Measurements from ENCODE around the gene SBF1.

The SBF1 gene

GRCh38 chr22:50504369-50505211 is 29.8 kb upstream of the SBF1 start:
- Histone ChIP-seq H3K18ac (ENCODE audit: low read length) (no peak overlapping the region), H3K27ac (ENCODE audit: low read depth, low read length) (no peak overlapping the region), H3K79me2 (ENCODE audit: control insufficient read depth, insufficient read depth, low read length) (peaks cover 15% of the 10 kb centered on the region), H3K56ac (ENCODE audit: low read length) (no peak overlapping the region), H4K5ac (ENCODE audit: low read length) (no peak overlapping the region), H2BK5ac (ENCODE audit: low read length) (no peak overlapping the region), H4K8ac (ENCODE audit: low read depth, low read length) (no peak overlapping the region), H3K9ac (ENCODE audit: low read length) (no peak overlapping the region), H3K4me3 (ENCODE audit: low read length) (no peak overlapping the region), H3K4me2 (ENCODE audit: low read length) (no peak overlapping the region), H3K4ac (ENCODE audit: low read depth, low read length) (no peak overlapping the region), H3K27me3 (ENCODE audit: insufficient read depth, low read length, poor library complexity) (no peaks in the 10 kb centered on the region), H3K4me1 (ENCODE audit: control insufficient read depth, low read depth, low read length) (no peaks in the 10 kb centered on the region), H3K79me1 (ENCODE audit: low read length) (peaks cover 8% of the 10 kb centered on the region), H2BK120ac (ENCODE audit: low read depth, low read length) (no peak overlapping the region), H2BK15ac (replicated peaks; ENCODE audit: low read depth) (no peak overlapping the region), H3K36me3 (ENCODE audit: control insufficient read depth, insufficient read depth, low read length) (peaks cover 2% of the 10 kb centered on the region), H2AK5ac (ENCODE audit: low read length) (no peak overlapping the region), H3K23ac (ENCODE audit: low read length) (no peak overlapping the region)
- DNase-seq: no peak
- no CpG with 5 or more reads among the region's 44 CpGs for WGBS (ENCODE audit: extremely low coverage, insufficient coverage, low lambda C conversion rate)

GRCh38 chr22:50503475-50504145 is 28.8 kb upstream of the SBF1 start:
- Histone ChIP-seq H2BK15ac (replicated peaks; ENCODE audit: low read depth) (no peak overlapping the region), H3K56ac (ENCODE audit: low read length) (no peak overlapping the region), H3K18ac (ENCODE audit: low read length) (no peak overlapping the region), H2AK5ac (ENCODE audit: low read length) (no peak overlapping the region), H3K4me3 (ENCODE audit: low read length) (no peak overlapping the region), H3K4ac (ENCODE audit: low read depth, low read length) (no peak overlapping the region), H3K23ac (ENCODE audit: low read length) (no peak overlapping the region), H3K27me3 (ENCODE audit: insufficient read depth, low read length, poor library complexity) (no peaks in the 10 kb centered on the region), H3K36me3 (ENCODE audit: control insufficient read depth, insufficient read depth, low read length) (peaks cover 2% of the 10 kb centered on the region), H3K79me1 (ENCODE audit: low read length) (peaks cover 6% of the 10 kb centered on the region), H3K79me2 (ENCODE audit: control insufficient read depth, insufficient read depth, low read length) (peaks cover 6% of the 10 kb centered on the region), H2BK5ac (ENCODE audit: low read length) (no peak overlapping the region), H4K5ac (ENCODE audit: low read length) (no peak overlapping the region), H3K9ac (ENCODE audit: low read length) (no peak overlapping the region), H3K27ac (ENCODE audit: low read depth, low read length) (no peak overlapping the region), H3K4me2 (ENCODE audit: low read length) (no peak overlapping the region), H2BK120ac (ENCODE audit: low read depth, low read length) (no peak overlapping the region), H3K4me1 (ENCODE audit: control insufficient read depth, low read depth, low read length) (no peaks in the 10 kb centered on the region), H4K8ac (ENCODE audit: low read depth, low read length) (no peak overlapping the region)
- no peak for DNase-seq
- no CpG with 5 or more reads among the region's 26 CpGs for WGBS (ENCODE audit: extremely low coverage, insufficient coverage, low lambda C conversion rate)

- Histone ChIP-seq H2AK5ac (ENCODE audit: low read length) (no peak overlapping the region), H3K4me3 (ENCODE audit: low read length) (no peak overlapping the region), H3K27ac (ENCODE audit: low read depth, low read length) (no peak overlapping the region), H3K18ac (ENCODE audit: low read length) (no peak overlapping the region), H3K4me1 (ENCODE audit: control insufficient read depth, low read depth, low read length) (no peaks in the 10 kb centered on the region), H3K79me1 (ENCODE audit: low read length) (peaks cover 6% of the 10 kb centered on the region), H2BK120ac (ENCODE audit: low read depth, low read length) (no peak overlapping the region), H3K4me2 (ENCODE audit: low read length) (no peak overlapping the region), H3K9ac (ENCODE audit: low read length) (no peak overlapping the region), H4K5ac (ENCODE audit: low read length) (no peak overlapping the region), H3K4ac (ENCODE audit: low read depth, low read length) (no peak overlapping the region), H3K23ac (ENCODE audit: low read length) (no peak overlapping the region), H3K27me3 (ENCODE audit: insufficient read depth, low read length, poor library complexity) (no peaks in the 10 kb centered on the region), H3K79me2 (ENCODE audit: control insufficient read depth, insufficient read depth, low read length) (peaks cover 3% of the 10 kb centered on the region), H2BK5ac (ENCODE audit: low read length) (no peak overlapping the region), H2BK15ac (replicated peaks; ENCODE audit: low read depth) (no peak overlapping the region), H3K56ac (ENCODE audit: low read length) (no peak overlapping the region), H3K36me3 (ENCODE audit: control insufficient read depth, insufficient read depth, low read length) (peaks cover 2% of the 10 kb centered on the region), H4K8ac (ENCODE audit: low read depth, low read length) (no peak overlapping the region)
- no peak for DNase-seq
- WGBS (ENCODE audit: extremely low coverage, insufficient coverage, low lambda C conversion rate): no CpG with 5 or more reads among the region's 24 CpGs
These were observed 28.0 kb upstream of the SBF1 start for GRCh38 chr22:50502628-50503474.

- no peak overlapping the region for H3K18ac ChIP-seq (ENCODE audit: low read length)
- no peak overlapping the region for H3K27ac ChIP-seq (ENCODE audit: low read depth, low read length)
- H3K36me3 ChIP-seq (ENCODE audit: control insufficient read depth, insufficient read depth, low read length): peaks cover 2% of the 10 kb centered on the region
- H3K79me1 ChIP-seq (ENCODE audit: low read length): peaks cover 6% of the 10 kb centered on the region
- no peaks in the 10 kb centered on the region for H3K4me1 ChIP-seq (ENCODE audit: control insufficient read depth, low read depth, low read length)
- no peak overlapping the region for H3K4me3 ChIP-seq (ENCODE audit: low read length)
- H2BK5ac ChIP-seq (ENCODE audit: low read length): no peak overlapping the region
- peaks cover 3% of the 10 kb centered on the region for H3K79me2 ChIP-seq (ENCODE audit: control insufficient read depth, insufficient read depth, low read length)
- H3K23ac ChIP-seq (ENCODE audit: low read length): no peak overlapping the region
- no peak for DNase-seq
- no peak overlapping the region for H4K5ac ChIP-seq (ENCODE audit: low read length)
- no peak overlapping the region for H3K56ac ChIP-seq (ENCODE audit: low read length)
- H4K8ac ChIP-seq (ENCODE audit: low read depth, low read length): no peak overlapping the region
- H2BK15ac ChIP-seq (replicated peaks; ENCODE audit: low read depth): no peak overlapping the region
- no peaks in the 10 kb centered on the region for H3K27me3 ChIP-seq (ENCODE audit: insufficient read depth, low read length, poor library complexity)
- no peak overlapping the region for H3K9ac ChIP-seq (ENCODE audit: low read length)
- WGBS (ENCODE audit: extremely low coverage, insufficient coverage, low lambda C conversion rate): no CpG with 5 or more reads among the region's 6 CpGs
- H2AK5ac ChIP-seq (ENCODE audit: low read length): no peak overlapping the region
- H2BK120ac ChIP-seq (ENCODE audit: low read depth, low read length): no peak overlapping the region
- H3K4me2 ChIP-seq (ENCODE audit: low read length): no peak overlapping the region
- H3K4ac ChIP-seq (ENCODE audit: low read depth, low read length): no peak overlapping the region
These were observed 27.3 kb upstream of the SBF1 start for GRCh38 chr22:50502096-50502495.

- Histone ChIP-seq H2BK120ac (ENCODE audit: low read depth, low read length) (no peak overlapping the region), H3K9ac (ENCODE audit: low read length) (no peak overlapping the region), H3K56ac (ENCODE audit: low read length) (no peak overlapping the region), H3K36me3 (ENCODE audit: control insufficient read depth, insufficient read depth, low read length) (peaks cover 2% of the 10 kb centered on the region), H3K4ac (ENCODE audit: low read depth, low read length) (no peak overlapping the region), H3K79me2 (ENCODE audit: control insufficient read depth, insufficient read depth, low read length) (no peaks in the 10 kb centered on the region), H2AK5ac (ENCODE audit: low read length) (no peak overlapping the region), H3K18ac (ENCODE audit: low read length) (no peak overlapping the region), H3K4me2 (ENCODE audit: low read length) (no peak overlapping the region), H3K27ac (ENCODE audit: low read depth, low read length) (no peak overlapping the region), H3K4me1 (ENCODE audit: control insufficient read depth, low read depth, low read length) (no peaks in the 10 kb centered on the region), H3K4me3 (ENCODE audit: low read length) (no peak overlapping the region), H2BK15ac (replicated peaks; ENCODE audit: low read depth) (no peak overlapping the region), H4K8ac (ENCODE audit: low read depth, low read length) (no peak overlapping the region), H3K27me3 (ENCODE audit: insufficient read depth, low read length, poor library complexity) (no peaks in the 10 kb centered on the region), H4K5ac (ENCODE audit: low read length) (no peak overlapping the region), H3K79me1 (ENCODE audit: low read length) (peaks cover 2% of the 10 kb centered on the region), H2BK5ac (ENCODE audit: low read length) (no peak overlapping the region), H3K23ac (ENCODE audit: low read length) (no peak overlapping the region)
- no CpG with 5 or more reads among the region's 12 CpGs for WGBS (ENCODE audit: extremely low coverage, insufficient coverage, low lambda C conversion rate)
- no peak for DNase-seq
These were observed 25.6 kb upstream of the SBF1 start for GRCh38 chr22:50500452-50500851.

All from mesendoderm (in vitro differentiated cells).